DOHH2 (cell line): ENCODE results near the gene SPHK1.

ENCODE experiments used
- CTCF ChIP-seq: fragments of 200-600 bp; sonication (generic); IDR thresholded peaks from one replicate; pipeline ENCODE4 v1.5.1; 2014; ENCODE audit warnings: antibody characterized with exemption, mild to moderate bottlenecking, low read depth, low read length; ENCODE audit not compliant: poor library complexity, severe bottlenecking
- EZH2phosphoT487 ChIP-seq: fragments of 200-600 bp; sonication (generic); IDR thresholded peaks from 2 replicates; pipeline ENCODE4 v1.6.1; 2017; ENCODE audit warnings: borderline replicate concordance, mild to moderate bottlenecking, antibody characterized with exemption, low read length, moderate library complexity, mixed read lengths

DNA sequence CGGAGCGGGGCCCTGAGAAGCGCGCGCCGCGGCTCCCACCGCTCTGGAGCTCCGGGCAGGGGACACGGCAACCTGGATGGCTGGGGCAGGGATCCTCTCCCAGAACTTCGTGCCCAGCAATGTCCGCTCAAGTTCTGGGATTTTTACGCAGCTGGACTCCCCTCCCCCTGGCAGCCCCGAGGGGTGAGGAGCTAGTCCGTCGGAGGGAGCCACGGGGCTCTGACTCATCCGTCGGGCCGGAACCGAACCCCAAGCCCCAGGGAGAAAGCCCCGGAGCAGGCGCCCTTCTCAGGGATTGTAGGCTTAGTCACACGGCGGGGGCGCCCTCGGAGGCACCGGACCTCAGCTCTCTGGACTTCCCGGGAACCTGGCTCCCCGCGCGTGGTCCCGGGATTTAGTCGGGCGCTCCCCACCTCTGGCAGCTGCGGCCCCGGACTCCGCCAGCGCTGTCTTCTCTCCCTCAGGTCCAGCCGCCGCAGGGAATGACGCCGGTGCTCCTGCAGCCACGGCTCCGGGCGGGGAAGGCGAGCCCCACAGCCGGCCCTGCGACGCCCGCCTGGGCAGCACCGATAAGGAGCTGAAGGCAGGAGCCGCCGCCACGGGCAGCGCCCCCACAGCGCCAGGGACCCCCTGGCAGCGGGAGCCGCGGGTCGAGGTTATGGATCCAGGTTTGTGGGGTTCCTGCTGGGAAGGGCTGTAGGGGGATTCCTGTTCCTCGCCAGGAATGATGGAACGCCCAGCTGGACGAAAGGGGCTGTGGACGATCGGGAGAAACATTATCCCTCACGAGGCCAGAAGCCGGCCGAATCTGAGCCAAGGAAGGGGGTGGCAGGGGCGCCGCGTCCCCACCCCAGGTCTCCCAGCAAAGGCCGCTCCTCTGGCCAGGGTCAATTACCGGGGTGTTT is 830 bp downstream of the SPHK1 start:
- no peak for TF ChIP-seq CTCF
- TF ChIP-seq EZH2phosphoT487, result peak; percentile 90; the same call in 1 of the 2 replicates
